OCI-LY1 (cell line): Measurements from ENCODE around the gene KCNJ14.

Experiments used
- H2AFZ ChIP-seq: fragments of 200-600 bp; sonication (generic), shearing (Covaris generic); 2 replicates; pipeline ENCODE4 v1.6.0; 2014; ENCODE audit warnings: antibody characterized with exemption, mild to moderate bottlenecking, low read length
- H3F3A ChIP-seq: fragments of 200-600 bp; sonication (generic), shearing (Covaris generic); 2 replicates; pipeline ENCODE4 v1.6.0; 2014; ENCODE audit warnings: mild to moderate bottlenecking, antibody characterized with exemption, low read length, moderate library complexity; ENCODE audit not compliant: insufficient read depth
- H3K27ac ChIP-seq: fragments of 200-600 bp; sonication (generic); 2 replicates; pipeline ENCODE4 v1.5.1; 2014; ENCODE audit warnings: low read length, mixed run types, mild to moderate bottlenecking, low read depth; ENCODE audit not compliant: poor library complexity, severe bottlenecking
- H3K27me3 ChIP-seq: fragments of 200-600 bp; sonication (generic); 2 replicates; pipeline ENCODE4 v1.6.0; 2014; ENCODE audit warnings: antibody characterized with exemption, mild to moderate bottlenecking, low read length, moderate library complexity; ENCODE audit not compliant: insufficient read depth
- H3K36me3 ChIP-seq: fragments of 200-600 bp; sonication (generic); 2 replicates; pipeline ENCODE4 v1.6.1; 2014; ENCODE audit warnings: mild to moderate bottlenecking, antibody characterized with exemption, low read length, moderate library complexity, mixed read lengths; ENCODE audit not compliant: insufficient read depth
- H3K4me1 ChIP-seq: fragments of 200-600 bp; sonication (generic); 2 replicates; pipeline ENCODE4 v1.5.1; 2014; ENCODE audit warnings: mild to moderate bottlenecking, low read length, moderate library complexity; ENCODE audit not compliant: insufficient read depth, severe bottlenecking
- H3K4me2 ChIP-seq: fragments of 200-600 bp; sonication (generic), shearing (Covaris generic); 2 replicates; pipeline ENCODE4 v1.6.1; 2014; ENCODE audit warnings: low read length
- H3K4me3 ChIP-seq: fragments of 200-600 bp; sonication (generic); 2 replicates; pipeline ENCODE4 v1.5.1; 2014; ENCODE audit warnings: low read length, low read depth, mild to moderate bottlenecking, mixed read lengths; ENCODE audit not compliant: poor library complexity, severe bottlenecking
- H3K79me2 ChIP-seq: fragments of 200-600 bp; shearing (Covaris generic); 2 replicates; pipeline ENCODE4 v1.6.1; 2016; ENCODE audit warnings: mixed run types, low read length, mixed read lengths; ENCODE audit not compliant: insufficient read depth
- H3K9ac ChIP-seq: fragments of 200-600 bp; sonication (generic), shearing (Covaris generic); 2 replicates; pipeline ENCODE4 v1.6.1; 2014; ENCODE audit warnings: mild to moderate bottlenecking, low read length, mixed read lengths
- H3K9me2 ChIP-seq: fragments of 200-600 bp; sonication (generic), shearing (Covaris generic); 2 replicates; pipeline ENCODE4 v1.6.1; 2014; ENCODE audit warnings: low read depth, mild to moderate bottlenecking, low read length, mixed read lengths
- H3K9me3 ChIP-seq: fragments of 200-600 bp; shearing (Covaris generic); 2 replicates; pipeline ENCODE4 v1.6.1; 2014; ENCODE audit warnings: low read length, mixed read lengths
- H4K20me1 ChIP-seq: fragments of 200-600 bp; sonication (generic), shearing (Covaris generic); 2 replicates; pipeline ENCODE4 v1.6.0; 2016; ENCODE audit warnings: mild to moderate bottlenecking, low read length; ENCODE audit not compliant: insufficient read depth
- EZH2 ChIP-seq: fragments of 200-600 bp; sonication (generic), shearing (Covaris generic); IDR thresholded peaks from 2 replicates; pipeline ENCODE4 v1.8.0; 2017; ENCODE audit warnings: borderline replicate concordance, mixed run types, mild to moderate bottlenecking, antibody characterized with exemption, low read length, moderate library complexity, mixed read lengths
- TF ChIP-seq, protein P1 (sequence below): fragments of 200-600 bp; sonication (generic), shearing (Covaris generic); IDR thresholded peaks from 2 replicates; pipeline ENCODE4 v1.5.1; 2017; ENCODE audit warnings: mild to moderate bottlenecking, antibody characterized with exemption, low read length, moderate library complexity, mixed read lengths

The KCNJ14 gene

DNA sequence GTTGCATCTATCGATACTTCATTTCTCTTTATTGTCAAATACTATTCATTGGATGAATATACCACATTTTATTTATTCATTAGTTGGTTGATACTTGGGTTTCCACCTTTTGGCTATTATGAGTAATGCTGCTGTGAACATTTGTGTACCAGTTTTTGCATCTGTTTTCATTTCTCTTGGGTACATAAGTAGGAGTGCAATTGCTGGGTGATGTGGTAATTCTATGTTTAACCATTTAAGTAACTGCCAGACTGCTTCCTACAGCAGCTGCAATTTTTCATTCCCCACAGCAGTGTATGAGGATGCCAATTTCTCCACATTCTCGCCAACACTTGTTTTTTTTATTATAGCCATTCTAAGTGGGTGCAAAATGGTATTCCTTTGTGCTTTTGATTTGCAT lies 2.6 kb downstream of the KCNJ14 start:
- H3K9ac ChIP-seq: no peak overlapping the region
- no peaks in the 10 kb centered on the region for H3K4me1 ChIP-seq
- no peaks in the 10 kb centered on the region for H3F3A ChIP-seq
- H3K27ac ChIP-seq: no peak overlapping the region
- H3K9me2 ChIP-seq: no peaks in the 10 kb centered on the region
- H4K20me1 ChIP-seq: no peaks in the 10 kb centered on the region
- no peaks in the 10 kb centered on the region for H3K27me3 ChIP-seq
- TF ChIP-seq, protein P1, sequence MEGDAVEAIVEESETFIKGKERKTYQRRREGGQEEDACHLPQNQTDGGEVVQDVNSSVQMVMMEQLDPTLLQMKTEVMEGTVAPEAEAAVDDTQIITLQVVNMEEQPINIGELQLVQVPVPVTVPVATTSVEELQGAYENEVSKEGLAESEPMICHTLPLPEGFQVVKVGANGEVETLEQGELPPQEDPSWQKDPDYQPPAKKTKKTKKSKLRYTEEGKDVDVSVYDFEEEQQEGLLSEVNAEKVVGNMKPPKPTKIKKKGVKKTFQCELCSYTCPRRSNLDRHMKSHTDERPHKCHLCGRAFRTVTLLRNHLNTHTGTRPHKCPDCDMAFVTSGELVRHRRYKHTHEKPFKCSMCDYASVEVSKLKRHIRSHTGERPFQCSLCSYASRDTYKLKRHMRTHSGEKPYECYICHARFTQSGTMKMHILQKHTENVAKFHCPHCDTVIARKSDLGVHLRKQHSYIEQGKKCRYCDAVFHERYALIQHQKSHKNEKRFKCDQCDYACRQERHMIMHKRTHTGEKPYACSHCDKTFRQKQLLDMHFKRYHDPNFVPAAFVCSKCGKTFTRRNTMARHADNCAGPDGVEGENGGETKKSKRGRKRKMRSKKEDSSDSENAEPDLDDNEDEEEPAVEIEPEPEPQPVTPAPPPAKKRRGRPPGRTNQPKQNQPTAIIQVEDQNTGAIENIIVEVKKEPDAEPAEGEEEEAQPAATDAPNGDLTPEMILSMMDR: no peak
- TF ChIP-seq EZH2: no peak
- H2AFZ ChIP-seq: no peak overlapping the region
- peaks cover 67% of the 10 kb centered on the region for H3K36me3 ChIP-seq
- H3K79me2 ChIP-seq: no peaks in the 10 kb centered on the region
- H3K9me3 ChIP-seq: no peaks in the 10 kb centered on the region
- no peak overlapping the region for H3K4me2 ChIP-seq
- H3K4me3 ChIP-seq: no peak overlapping the region

DNA sequence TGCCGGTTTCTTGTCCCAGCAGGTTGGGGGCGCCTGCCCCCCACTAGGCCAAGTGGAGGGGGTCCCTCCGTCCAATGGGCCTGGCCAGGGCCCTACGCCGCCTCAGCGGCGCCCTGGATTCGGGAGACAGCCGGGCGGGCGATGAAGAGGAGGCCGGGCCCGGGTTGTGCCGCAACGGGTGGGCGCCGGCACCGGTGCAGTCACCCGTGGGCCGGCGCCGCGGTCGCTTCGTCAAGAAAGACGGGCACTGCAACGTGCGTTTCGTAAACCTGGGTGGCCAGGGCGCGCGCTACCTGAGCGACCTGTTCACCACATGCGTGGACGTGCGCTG lies 6.2 kb downstream of the KCNJ14 start:
- Histone ChIP-seq H3K27ac (no peak overlapping the region), H3K4me3 (no peak overlapping the region), H3K4me2 (no peak overlapping the region), H3F3A (no peaks in the 10 kb centered on the region), H3K9me3 (no peaks in the 10 kb centered on the region), H3K27me3 (no peaks in the 10 kb centered on the region), H2AFZ (no peak overlapping the region), H3K79me2 (no peaks in the 10 kb centered on the region), H3K9me2 (no peaks in the 10 kb centered on the region), H3K4me1 (no peaks in the 10 kb centered on the region), H3K36me3 (peaks cover 32% of the 10 kb centered on the region), H4K20me1 (no peaks in the 10 kb centered on the region), H3K9ac (no peak overlapping the region)
- TF ChIP-seq EZH2: no peak
- TF ChIP-seq, protein P1: no peak

DNA sequence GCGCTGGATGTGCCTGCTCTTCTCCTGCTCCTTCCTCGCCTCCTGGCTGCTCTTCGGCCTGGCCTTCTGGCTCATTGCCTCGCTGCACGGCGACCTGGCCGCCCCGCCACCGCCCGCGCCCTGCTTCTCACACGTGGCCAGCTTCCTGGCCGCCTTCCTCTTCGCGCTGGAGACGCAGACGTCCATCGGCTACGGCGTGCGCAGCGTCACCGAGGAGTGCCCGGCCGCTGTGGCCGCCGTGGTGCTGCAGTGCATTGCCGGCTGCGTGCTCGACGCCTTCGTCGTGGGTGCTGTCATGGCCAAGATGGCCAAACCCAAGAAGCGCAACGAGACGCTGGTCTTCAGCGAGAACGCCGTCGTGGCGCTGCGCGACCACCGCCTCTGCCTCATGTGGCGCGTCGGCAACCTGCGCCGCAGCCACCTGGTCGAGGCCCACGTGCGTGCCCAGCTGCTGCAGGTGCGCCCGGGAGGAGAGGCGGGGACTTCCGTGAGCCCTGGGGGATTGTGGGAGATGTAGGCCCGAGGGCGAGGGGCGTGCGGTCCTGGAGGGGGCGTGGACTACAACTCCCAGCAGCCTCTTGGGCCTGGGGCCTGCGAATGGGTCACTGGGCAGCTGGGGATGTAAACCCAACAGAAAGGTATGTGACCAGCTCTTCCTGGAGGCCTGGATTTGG lies 6.7 kb downstream of the KCNJ14 start:
- no peak for TF ChIP-seq EZH2
- Histone ChIP-seq H3K9me3 (no peaks in the 10 kb centered on the region), H3K79me2 (no peaks in the 10 kb centered on the region), H3K27me3 (no peaks in the 10 kb centered on the region), H3K4me1 (no peaks in the 10 kb centered on the region), H3K4me3 (no peak overlapping the region), H3K27ac (no peak overlapping the region), H2AFZ (no peak overlapping the region), H3K9ac (no peak overlapping the region), H3K9me2 (no peaks in the 10 kb centered on the region), H3K4me2 (no peak overlapping the region), H3K36me3 (peaks cover 28% of the 10 kb centered on the region), H3F3A (no peaks in the 10 kb centered on the region), H4K20me1 (no peaks in the 10 kb centered on the region)

DNA sequence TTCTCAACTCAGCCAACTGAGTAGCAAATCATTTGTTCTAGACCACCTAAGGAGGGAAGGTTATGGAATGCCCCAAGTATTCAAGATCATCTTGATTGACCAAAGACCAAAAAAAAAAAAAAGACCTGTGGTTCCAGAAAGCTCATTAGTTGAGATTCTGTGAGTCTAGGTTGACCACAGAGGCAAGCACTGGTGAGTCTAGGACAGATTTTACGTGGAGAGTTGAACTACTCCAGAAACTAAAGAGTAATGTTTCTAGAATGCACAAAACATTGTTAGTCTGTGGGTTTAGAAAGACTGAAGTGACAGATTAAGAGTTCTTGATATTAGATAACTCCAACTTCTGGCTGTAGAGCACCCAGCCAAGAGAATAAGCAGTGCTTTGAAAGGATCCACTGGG lies 9.8 kb downstream of the KCNJ14 start:
- peaks cover 11% of the 10 kb centered on the region for H3K4me1 ChIP-seq
- no peak overlapping the region for H3K27ac ChIP-seq
- peaks cover 15% of the 10 kb centered on the region for H3K36me3 ChIP-seq
- no peaks in the 10 kb centered on the region for H4K20me1 ChIP-seq
- H3K9me2 ChIP-seq: no peaks in the 10 kb centered on the region
- no peak for TF ChIP-seq EZH2
- TF ChIP-seq, protein P1: no peak
- no peaks in the 10 kb centered on the region for H3F3A ChIP-seq
- no peak overlapping the region for H3K9ac ChIP-seq
- H2AFZ ChIP-seq: no peak overlapping the region
- no peaks in the 10 kb centered on the region for H3K9me3 ChIP-seq
- no peak overlapping the region for H3K4me3 ChIP-seq
- H3K27me3 ChIP-seq: no peaks in the 10 kb centered on the region
- H3K4me2 ChIP-seq: no peak overlapping the region
- H3K79me2 ChIP-seq: no peaks in the 10 kb centered on the region
